Activated CD8-positive, alpha-beta memory T cell treated with anti-CD3 and anti-CD28 coated beads for 1 hour (primary cell): ENCODE measurements around the gene RLN3.

ENCODE experiments used
- DNase-seq, 2 donors: peaks; one replicate each; pipeline ENCODE4 v3.0.0-alpha.2; 2020; ENCODE audit warnings: low read depth in 1 of 2; ENCODE audit errors: extremely low read depth in 1 of 2

The RLN3 gene

DNA sequence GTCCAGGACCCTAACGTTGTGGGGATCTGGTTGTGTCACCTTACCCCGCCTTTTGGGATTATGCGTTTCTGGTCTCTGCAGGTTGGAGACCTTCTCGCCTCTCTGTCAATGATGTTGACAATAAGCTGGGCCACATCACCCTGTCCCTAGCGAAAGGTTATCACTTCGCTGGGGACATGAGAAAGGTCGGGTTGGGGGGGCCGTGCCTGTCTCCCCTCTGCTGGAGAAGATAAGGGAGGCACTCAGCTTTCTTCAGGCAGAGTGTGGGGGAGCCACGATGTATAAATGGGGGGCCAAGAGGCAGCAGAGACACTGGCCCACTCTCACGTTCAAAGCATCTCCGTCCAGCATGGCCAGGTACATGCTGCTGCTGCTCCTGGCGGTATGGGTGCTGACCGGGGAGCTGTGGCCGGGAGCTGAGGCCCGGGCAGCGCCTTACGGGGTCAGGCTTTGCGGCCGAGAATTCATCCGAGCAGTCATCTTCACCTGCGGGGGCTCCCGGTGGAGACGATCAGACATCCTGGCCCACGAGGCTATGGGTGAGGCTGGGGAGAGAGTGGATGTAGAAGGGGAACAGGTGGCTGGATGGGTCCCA is at the start of gene RLN3:
Gene RLN3, plus strand, starts transcription at position 293 of the 595 bp plus-strand sequence. Its CDS starts 57 bp downstream, at position 350.
- DNase-seq = no peak

GRCh38 chr19:13978351-13979243 is 49.4 kb upstream of the RLN3 start:
- DNase-seq = no peak

- DNase-seq = no peak
Observed at GRCh38 chr19:13979244-13979615, 48.7 kb upstream of the RLN3 start.

DNA sequence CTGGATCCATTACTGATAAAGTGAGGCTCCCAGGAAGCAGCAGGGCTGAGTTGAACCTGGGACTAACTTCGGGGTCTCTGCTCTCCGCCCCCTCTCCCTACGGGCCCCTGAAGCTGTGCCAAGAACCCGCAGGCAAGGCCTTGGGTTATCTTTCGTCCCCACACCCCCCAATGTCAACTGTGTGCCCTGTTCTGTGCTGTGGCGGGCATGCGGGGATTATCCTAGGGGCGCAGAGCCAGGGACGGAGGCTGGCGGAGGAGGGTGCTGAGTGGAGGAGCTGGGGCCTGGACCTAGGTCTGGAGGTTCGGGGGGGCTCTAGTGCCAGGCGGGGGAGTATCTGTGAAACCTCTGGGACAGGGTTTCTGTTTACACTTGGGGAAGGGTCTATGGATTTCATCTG is 48.3 kb upstream of the RLN3 start:
- no peak for DNase-seq

DNA sequence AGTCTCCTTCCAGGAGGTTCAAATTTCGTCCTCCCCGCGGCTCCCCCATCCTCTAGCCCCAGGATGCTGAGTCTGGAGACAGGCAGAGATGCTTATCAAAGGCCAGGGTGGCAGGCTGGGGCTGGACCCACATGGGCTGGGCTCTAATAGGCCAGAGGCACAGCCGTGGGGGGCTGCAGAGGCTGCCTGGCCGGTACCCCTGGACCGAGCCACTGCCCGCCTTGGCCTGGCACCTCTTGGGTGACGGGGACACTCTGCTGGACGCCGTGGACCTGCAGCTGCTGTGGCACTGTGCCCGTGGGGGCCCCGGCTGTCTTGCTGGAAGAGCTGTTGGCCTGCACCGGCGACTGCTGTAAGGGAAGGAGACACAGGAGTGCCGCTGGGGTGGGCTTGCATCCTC is 47.6 kb upstream of the RLN3 start:
- no peak for DNase-seq

GRCh38 chr19:13981021-13981420 is 46.9 kb upstream of the RLN3 start:
- DNase-seq = no peak

- no peak for DNase-seq
Observed at GRCh38 chr19:13981467-13981866, 46.5 kb upstream of the RLN3 start.

DNA sequence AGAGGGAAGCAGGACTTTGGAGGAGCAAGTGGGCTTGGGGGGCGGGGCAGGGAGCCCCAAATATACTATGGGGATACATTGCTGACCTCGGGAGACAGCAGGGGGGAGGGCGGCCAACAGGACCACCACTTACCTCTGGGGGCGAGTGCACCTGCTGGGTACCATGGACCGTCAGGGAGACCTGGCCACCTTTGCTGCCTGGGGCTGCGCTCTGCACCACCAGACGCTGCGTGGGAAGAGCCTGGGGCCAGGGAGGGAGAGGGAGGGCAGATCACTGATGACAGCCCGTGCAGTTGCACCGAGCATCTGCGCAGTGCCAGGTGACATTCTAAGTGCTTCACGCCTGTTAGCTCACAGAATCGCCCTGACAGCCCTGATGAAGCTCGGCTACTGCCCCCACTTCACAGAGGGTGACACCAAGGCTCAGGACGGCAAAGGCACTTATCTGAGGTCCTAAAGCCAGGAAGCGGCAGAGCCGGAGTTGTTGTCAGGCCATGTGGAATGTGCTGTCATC is 45.9 kb upstream of the RLN3 start:
- DNase-seq = no peak

DNA sequence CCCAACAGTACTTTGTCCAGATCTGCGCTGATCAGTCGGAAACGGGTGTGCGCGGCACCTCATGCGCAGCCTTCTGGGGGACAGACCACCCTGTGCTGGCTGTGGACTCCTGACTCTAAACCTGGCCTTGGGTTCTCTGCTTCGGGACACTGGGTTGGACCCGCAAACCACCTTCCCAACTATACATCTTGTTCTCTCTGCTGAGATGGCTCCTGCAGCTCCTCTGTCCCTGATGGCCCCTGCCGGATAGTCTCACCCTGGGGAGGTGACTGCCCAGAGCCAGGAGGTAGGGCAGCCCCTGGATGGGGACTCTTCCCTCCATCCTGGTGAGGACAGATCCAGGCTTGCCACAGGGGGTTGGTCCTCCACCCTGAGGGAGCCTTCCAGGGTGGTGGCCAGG is 45.2 kb upstream of the RLN3 start:
- DNase-seq = no peak

GRCh38 chr19:13983213-13983889 is 44.6 kb upstream of the RLN3 start:
- no peak for DNase-seq

GRCh38 chr19:13984186-13984585 is 43.8 kb upstream of the RLN3 start:
- no peak for DNase-seq

DNA sequence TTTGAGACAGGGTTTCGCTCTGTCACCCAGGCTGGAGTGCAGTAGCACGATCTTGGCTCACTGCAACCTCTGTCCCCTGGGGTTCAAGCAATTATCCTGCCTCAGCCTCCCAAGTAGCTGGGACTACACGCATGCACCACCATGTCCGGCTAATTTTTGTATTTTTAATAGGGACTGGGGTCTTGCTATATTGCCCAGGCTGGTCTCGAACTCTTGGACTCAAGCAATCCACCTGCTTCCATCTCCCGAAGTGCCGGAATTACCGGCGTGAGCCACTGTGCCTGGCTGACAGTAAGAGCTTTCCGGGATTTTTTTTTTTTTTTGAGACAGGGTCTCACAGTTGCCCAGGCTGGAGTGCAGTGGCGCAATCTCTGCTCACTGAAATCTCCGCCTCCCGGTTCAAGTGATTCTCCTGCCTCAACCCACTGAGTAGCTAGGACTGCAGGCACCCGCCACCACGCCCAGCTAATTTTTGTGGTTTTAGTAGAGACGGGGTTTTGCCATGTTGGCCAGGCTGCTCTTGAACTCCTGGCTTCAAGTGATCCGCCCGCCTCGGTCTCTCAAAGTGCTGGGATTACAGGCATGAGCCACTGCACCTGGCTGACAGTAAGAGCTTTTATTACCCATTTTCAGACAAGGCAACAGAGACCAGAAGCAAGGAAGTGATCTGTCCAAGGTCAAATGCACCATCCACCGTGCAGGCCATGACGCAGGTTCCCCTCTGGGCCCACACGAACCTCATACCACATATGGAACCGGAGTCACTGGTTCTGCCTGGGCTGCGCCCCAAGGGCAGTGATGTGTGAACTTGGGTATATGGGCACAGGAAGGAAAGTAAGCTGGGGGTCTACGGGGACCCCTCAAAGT is 42.8 kb upstream of the RLN3 start:
- no peak for DNase-seq

- no peak for DNase-seq
Observed at GRCh38 chr19:13985771-13986347, 42.1 kb upstream of the RLN3 start.

GRCh38 chr19:13986348-13986904 is 41.5 kb upstream of the RLN3 start:
- peak; percentile 98 to 100 for DNase-seq

GRCh38 chr19:13987101-13987890 is 40.7 kb upstream of the RLN3 start:
- no peak for DNase-seq

GRCh38 chr19:13989487-13989886 is 38.5 kb upstream of the RLN3 start:
- no peak for DNase-seq

DNA sequence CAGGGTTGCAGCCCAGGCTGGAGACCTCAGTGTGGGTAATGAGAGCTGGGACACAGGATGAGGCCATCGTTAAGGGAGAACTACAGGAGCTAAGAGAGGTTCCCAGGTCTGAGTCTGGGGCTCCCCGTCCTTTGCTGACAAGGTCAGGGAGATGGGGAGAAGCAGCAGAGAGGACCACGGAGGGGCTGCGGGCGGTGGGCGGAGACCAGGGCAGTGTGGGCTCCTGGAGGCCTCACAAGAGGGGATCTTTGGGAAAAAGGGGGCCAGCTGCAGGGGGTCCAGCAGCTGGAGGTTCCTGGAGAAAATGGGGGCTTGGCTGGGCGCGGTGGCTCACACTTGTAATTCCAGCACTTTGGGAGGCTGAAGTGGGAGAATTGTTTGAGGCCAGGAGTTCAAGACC is 37.9 kb upstream of the RLN3 start:
- DNase-seq = no peak

GRCh38 chr19:13992025-13992424 is 35.9 kb upstream of the RLN3 start:
- no peak for DNase-seq

GRCh38 chr19:13993590-13994300 is 34.2 kb upstream of the RLN3 start:
- DNase-seq = no peak
